K562 (cell line): Measurements from ENCODE around the gene CTAGE1. TPM values are rescaled to one million over a fixed set of nuclear protein-coding genes. Genes with fewer than 3 reads are reported as not detected.

ENCODE experiments used
- CREB1 ChIP-seq, 2 experiments: sonication (generic) in 1 of 2; formaldehyde crosslinking in 1 of 2; IDR thresholded peaks; 2 replicates each; pipeline versions ENCODE4 v1.6.1 to v1.8.0; 2012 to 2022; ENCODE audit warnings: inconsistent platforms in 1 of 2, mild to moderate bottlenecking in 1 of 2, missing genetic modification reagents in 1 of 2, moderate library complexity in 1 of 2
- CXXC5 ChIP-seq: fragments of 250-450 bp; sonication (Bioruptor Pico); IDR thresholded peaks from 2 replicates; pipeline ENCODE4 v1.8.0; 2022; ENCODE audit warnings: inconsistent platforms, mild to moderate bottlenecking, moderate library complexity
- FUS ChIP-seq: fragments of 200-400 bp; formaldehyde crosslinking; optimal IDR thresholded peaks from 2 replicates; pipeline ENCODE3; 2017; ENCODE audit warnings: low read depth, low read length
- GTF2E2 ChIP-seq: fragments of 200-800 bp; sonication (Bioruptor generic); IDR thresholded peaks from 2 replicates; pipeline ENCODE4 v1.6.1; 2016; ENCODE audit warnings: missing genetic modification characterization, missing compliant biosample characterization
- HMG20A ChIP-seq: fragments of 450-650 bp; formaldehyde crosslinking; conservative IDR thresholded peaks from 2 replicates; pipeline ENCODE4 v1.4.0; 2020; ENCODE audit warnings: mild to moderate bottlenecking, mixed read lengths
- KLF10 ChIP-seq: fragments of 250-450 bp; sonication (Bioruptor Pico); IDR thresholded peaks from 2 replicates; pipeline ENCODE4 v1.6.1; 2021; ENCODE audit warnings: matching md5 sums
- MAFK ChIP-seq: IDR thresholded peaks from 2 replicates; pipeline ENCODE4 v1.6.1; 2011; ENCODE audit warnings: low read length, improper control_type of control experiment
- MEF2A ChIP-seq: IDR thresholded peaks from 2 replicates; pipeline ENCODE4 v1.6.1; 2011; ENCODE audit warnings: low read depth, mild to moderate bottlenecking, low read length, moderate library complexity; ENCODE audit not compliant: control insufficient read depth
- NR3C1 ChIP-seq: sonication (generic); formaldehyde crosslinking; IDR thresholded peaks from 2 replicates; pipeline ENCODE4 v1.8.1; 2022; ENCODE audit warnings: missing genetic modification reagents
- PHF21A ChIP-seq: fragments of 450-650 bp; IDR thresholded peaks from 2 replicates; pipeline ENCODE4 v1.6.1; 2017; ENCODE audit warnings: low read depth, borderline replicate concordance
- PKNOX1 ChIP-seq: fragments of 450-650 bp; IDR thresholded peaks from 2 replicates; pipeline ENCODE4 v1.6.1; 2016
- TAF9B ChIP-seq: fragments of 450-650 bp; IDR thresholded peaks from 2 replicates; pipeline ENCODE4 v1.6.1; 2018; ENCODE audit warnings: mild to moderate bottlenecking; ENCODE audit not compliant: partially characterized antibody
- TBL1XR1 ChIP-seq, 2 experiments: IDR thresholded peaks; 2 replicates each; pipeline ENCODE4 v1.6.1; 2012; ENCODE audit warnings: improper control_type of control experiment in 2 of 2, low read length in 2 of 2, mild to moderate bottlenecking in 1 of 2
- THRAP3 ChIP-seq: fragments of 450-650 bp; IDR thresholded peaks from 2 replicates; pipeline ENCODE4 v1.6.1; 2016; ENCODE audit warnings: mild to moderate bottlenecking, inconsistent platforms, borderline replicate concordance
- ZNF133 ChIP-seq: fragments of 250-450 bp; sonication (Bioruptor Pico); IDR thresholded peaks from 2 replicates; pipeline ENCODE4 v1.4.0; 2020; ENCODE audit warnings: mild to moderate bottlenecking
- ZNF584 ChIP-seq: fragments of 200-800 bp; sonication (Bioruptor generic); IDR thresholded peaks from 2 replicates; pipeline ENCODE4 v1.6.1; 2016; ENCODE audit warnings: low read depth, mild to moderate bottlenecking, missing genetic modification characterization, missing compliant biosample characterization
- ZNF75A ChIP-seq: fragments of 450-650 bp; formaldehyde crosslinking; IDR thresholded peaks from 2 replicates; pipeline ENCODE4 v1.4.0; 2020; ENCODE audit warnings: mild to moderate bottlenecking
- polyA plus RNA-seq, 8 experiments: library from polyadenylated mRNA; depleted of rRNA in 4 of 8; stranded (reverse) in 5 of 8; unstranded in 3 of 8; fragments of >200 nt; fragmentation: Nextera tagmentation in 2 of 8; fragmentation: Illumina TruSeq in 1 of 8; extraction: Ambion mirVana in 2 of 8; extraction: Trizol in 1 of 8; gene quantifications; 2 replicates each; pipeline versions ENCODE4 v1.2.1 to v1.2.3, GENCODE V29; 2011 to 2014; ENCODE audit warnings: inconsistent platforms in 1 of 8, missing spikeins in 1 of 8
- total RNA-seq, 7 experiments: library from RNA; depleted of rRNA in 6 of 7; stranded (reverse); fragments of >200 nt in 6 of 7; fragmentation: Illumina TruSeq in 2 of 7; extraction: Trizol in 2 of 7; gene quantifications; 2 replicates each; pipeline versions ENCODE4 v1.2.1 to v1.2.3, GENCODE V29; 2011 to 2021; ENCODE audit warnings: low replicate concordance in 1 of 7
- TF ChIP-seq, protein P1 (sequence below): IDR thresholded peaks from 2 replicates; pipeline ENCODE4 v1.6.1; 2012; ENCODE audit warnings: low read depth, low read length, improper control_type of control experiment, borderline replicate concordance
- TF ChIP-seq, protein P2 (sequence below): sonication (generic); formaldehyde crosslinking; IDR thresholded peaks from 2 replicates; pipeline ENCODE4 v1.8.0; 2023; ENCODE audit warnings: missing genetic modification reagents, mild to moderate bottlenecking, borderline replicate concordance
- TF ChIP-seq, protein P3 (sequence below): sonication (generic); IDR thresholded peaks from 2 replicates; pipeline ENCODE4 v1.6.1; 2016

Gene CTAGE1
- total and polyA plus RNA-seq, 9 of the 15 experiments (the other 6 are each of a cell fraction or from before 2014, with no cell fraction given): not detected

GRCh38 chr18:22465859-22466457 is 48.2 kb upstream of the CTAGE1 start (continued):
- TF ChIP-seq THRAP3 (no peak), HMG20A (CRISPR knock-in tag) (no peak), TAF9B (peak; percentile 46), KLF10 (CRISPR knock-in tag) (no peak), CXXC5 (CRISPR knock-in tag) (peak; percentile 52; the same call in 1 of the 2 replicates), TBL1XR1 (IDR thresholded peaks at IDR 0.05; ENCODE audit: low read length in 2 of 2) (peak in 1 of 2 experiments; percentile 55; a peak in 1 of 4 replicates), MEF2A (peak; percentile 75; the same call in 1 of the 2 replicates), PHF21A (no peak), CREB1 (IDR thresholded peaks at IDR 0.05) (no peak), CREB1 (CRISPR knock-in tag; IDR thresholded peaks at IDR 0.05) (0 out of 2 replicates have a peak, but pooled peaks have one; percentile 35), FUS (no peak), GTF2E2 (tag) (peak; percentile 73; the same call in 1 of the 2 replicates), MAFK (peak; percentile 24; the same call in 1 of the 2 replicates), ZNF584 (CRISPR knock-in tag) (no peak), PKNOX1 (peak; percentile 72), ZNF75A (peak; percentile 95), ZNF133 (CRISPR knock-in tag) (no peak), NR3C1 (CRISPR knock-in tag) (no peak)
- TF ChIP-seq, protein P1, sequence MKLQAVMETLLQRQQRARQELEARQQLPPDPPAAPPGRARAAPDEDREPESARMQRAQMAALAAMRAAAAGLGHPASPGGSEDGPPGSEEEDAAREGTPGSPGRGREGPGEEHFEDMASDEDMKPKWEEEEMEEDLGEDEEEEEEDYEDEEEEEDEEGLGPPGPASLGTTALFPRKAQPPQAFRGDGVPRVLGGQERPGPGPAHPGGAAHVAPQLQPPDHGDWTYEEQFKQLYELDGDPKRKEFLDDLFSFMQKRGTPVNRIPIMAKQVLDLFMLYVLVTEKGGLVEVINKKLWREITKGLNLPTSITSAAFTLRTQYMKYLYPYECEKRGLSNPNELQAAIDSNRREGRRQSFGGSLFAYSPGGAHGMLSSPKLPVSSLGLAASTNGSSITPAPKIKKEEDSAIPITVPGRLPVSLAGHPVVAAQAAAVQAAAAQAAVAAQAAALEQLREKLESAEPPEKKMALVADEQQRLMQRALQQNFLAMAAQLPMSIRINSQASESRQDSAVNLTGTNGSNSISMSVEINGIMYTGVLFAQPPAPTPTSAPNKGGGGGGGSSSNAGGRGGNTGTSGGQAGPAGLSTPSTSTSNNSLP: no peak
- TF ChIP-seq, protein P2, sequence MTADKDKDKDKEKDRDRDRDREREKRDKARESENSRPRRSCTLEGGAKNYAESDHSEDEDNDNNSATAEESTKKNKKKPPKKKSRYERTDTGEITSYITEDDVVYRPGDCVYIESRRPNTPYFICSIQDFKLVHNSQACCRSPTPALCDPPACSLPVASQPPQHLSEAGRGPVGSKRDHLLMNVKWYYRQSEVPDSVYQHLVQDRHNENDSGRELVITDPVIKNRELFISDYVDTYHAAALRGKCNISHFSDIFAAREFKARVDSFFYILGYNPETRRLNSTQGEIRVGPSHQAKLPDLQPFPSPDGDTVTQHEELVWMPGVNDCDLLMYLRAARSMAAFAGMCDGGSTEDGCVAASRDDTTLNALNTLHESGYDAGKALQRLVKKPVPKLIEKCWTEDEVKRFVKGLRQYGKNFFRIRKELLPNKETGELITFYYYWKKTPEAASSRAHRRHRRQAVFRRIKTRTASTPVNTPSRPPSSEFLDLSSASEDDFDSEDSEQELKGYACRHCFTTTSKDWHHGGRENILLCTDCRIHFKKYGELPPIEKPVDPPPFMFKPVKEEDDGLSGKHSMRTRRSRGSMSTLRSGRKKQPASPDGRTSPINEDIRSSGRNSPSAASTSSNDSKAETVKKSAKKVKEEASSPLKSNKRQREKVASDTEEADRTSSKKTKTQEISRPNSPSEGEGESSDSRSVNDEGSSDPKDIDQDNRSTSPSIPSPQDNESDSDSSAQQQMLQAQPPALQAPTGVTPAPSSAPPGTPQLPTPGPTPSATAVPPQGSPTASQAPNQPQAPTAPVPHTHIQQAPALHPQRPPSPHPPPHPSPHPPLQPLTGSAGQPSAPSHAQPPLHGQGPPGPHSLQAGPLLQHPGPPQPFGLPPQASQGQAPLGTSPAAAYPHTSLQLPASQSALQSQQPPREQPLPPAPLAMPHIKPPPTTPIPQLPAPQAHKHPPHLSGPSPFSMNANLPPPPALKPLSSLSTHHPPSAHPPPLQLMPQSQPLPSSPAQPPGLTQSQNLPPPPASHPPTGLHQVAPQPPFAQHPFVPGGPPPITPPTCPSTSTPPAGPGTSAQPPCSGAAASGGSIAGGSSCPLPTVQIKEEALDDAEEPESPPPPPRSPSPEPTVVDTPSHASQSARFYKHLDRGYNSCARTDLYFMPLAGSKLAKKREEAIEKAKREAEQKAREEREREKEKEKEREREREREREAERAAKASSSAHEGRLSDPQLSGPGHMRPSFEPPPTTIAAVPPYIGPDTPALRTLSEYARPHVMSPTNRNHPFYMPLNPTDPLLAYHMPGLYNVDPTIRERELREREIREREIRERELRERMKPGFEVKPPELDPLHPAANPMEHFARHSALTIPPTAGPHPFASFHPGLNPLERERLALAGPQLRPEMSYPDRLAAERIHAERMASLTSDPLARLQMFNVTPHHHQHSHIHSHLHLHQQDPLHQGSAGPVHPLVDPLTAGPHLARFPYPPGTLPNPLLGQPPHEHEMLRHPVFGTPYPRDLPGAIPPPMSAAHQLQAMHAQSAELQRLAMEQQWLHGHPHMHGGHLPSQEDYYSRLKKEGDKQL: no peak
- TF ChIP-seq, protein P3, sequence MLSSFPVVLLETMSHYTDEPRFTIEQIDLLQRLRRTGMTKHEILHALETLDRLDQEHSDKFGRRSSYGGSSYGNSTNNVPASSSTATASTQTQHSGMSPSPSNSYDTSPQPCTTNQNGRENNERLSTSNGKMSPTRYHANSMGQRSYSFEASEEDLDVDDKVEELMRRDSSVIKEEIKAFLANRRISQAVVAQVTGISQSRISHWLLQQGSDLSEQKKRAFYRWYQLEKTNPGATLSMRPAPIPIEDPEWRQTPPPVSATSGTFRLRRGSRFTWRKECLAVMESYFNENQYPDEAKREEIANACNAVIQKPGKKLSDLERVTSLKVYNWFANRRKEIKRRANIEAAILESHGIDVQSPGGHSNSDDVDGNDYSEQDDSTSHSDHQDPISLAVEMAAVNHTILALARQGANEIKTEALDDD: no peak
